Sciatic nerve (tissue), 2 donors: Measurements from ENCODE around the gene DAB2IP. TPM values are rescaled to one million over a fixed set of nuclear protein-coding genes. Genes with fewer than 3 reads are reported as not detected.

Experiments used
- ATAC-seq: fragments of 200-7000 bp; cut with Tn5 transposase; one replicate; pipeline ENCODE4 v1.9.1; 2020; ENCODE audit warnings: mild to moderate bottlenecking, moderate library complexity
- DNase-seq: peaks from one replicate; pipeline ENCODE4 v3.0.0-alpha.2; 2020; ENCODE audit warnings: low spot score
- intact Hi-C: fragments of 100-400 bp; cut with DNase I; formaldehyde crosslinking; loops from one replicate; pipeline ENCODE4 v1.14.2; 2022
- total RNA-seq: library from RNA; stranded (reverse); fragmentation: NEBNext Ultra II Directional; extraction: Animal tissue kit (Norgen Biotek cat#: 25700); gene quantifications from one replicate; pipeline ENCODE4 v1.2.1, GENCODE V29; 2021
- donor health status: DM: no; HTN: no; CAD: no.
- donor health status: DM: no; HTN: no; CAD: no.

DAB2IP gene
- total RNA-seq, 1 donor from 2014 or later = 70.7 TPM

GRCh38 chr9:121655231-121655755 is 3.9 kb downstream of the DAB2IP start:
- ATAC-seq (no peak), DNase-seq (no peak)
- intact Hi-C loops = loop anchor here (5.0 kb wide), 1 partner anchor 493 kb away; no protein-coding TSS in a partner anchor

- no peak for ATAC-seq
- intact Hi-C loops = loop anchor here (5.0 kb wide), 1 partner anchor 495 kb away; no protein-coding TSS in a partner anchor
- DNase-seq = no peak
Observed at GRCh38 chr9:121656941-121657470, 5.6 kb downstream of the DAB2IP start.

GRCh38 chr9:121658166-121658565 is 6.7 kb downstream of the DAB2IP start:
- no peak for DNase-seq
- intact Hi-C loops = loop anchor here (5.0 kb wide), 1 partner anchor 496 kb away; no protein-coding TSS in a partner anchor
- ATAC-seq = no peak

GRCh38 chr9:121658591-121658990 is 7.2 kb downstream of the DAB2IP start:
- ATAC-seq (no peak), DNase-seq (no peak)
- intact Hi-C loops = loop anchor here (5.0 kb wide), 1 partner anchor 496 kb away; no protein-coding TSS in a partner anchor

- intact Hi-C loops = no loop called here
- ATAC-seq = no peak
- DNase-seq = no peak
Observed at GRCh38 chr9:121660367-121660766, 8.9 kb downstream of the DAB2IP start.

GRCh38 chr9:121660876-121661275 is 9.4 kb downstream of the DAB2IP start:
- ATAC-seq (no peak), DNase-seq (no peak)
- intact Hi-C loops = no loop called here

- intact Hi-C loops = no loop called here
- ATAC-seq (no peak), DNase-seq (no peak)
Observed at GRCh38 chr9:121661328-121661727, 9.9 kb downstream of the DAB2IP start.

GRCh38 chr9:121662359-121662758 is 10.9 kb downstream of the DAB2IP start:
- DNase-seq (no peak), ATAC-seq (no peak)
- intact Hi-C loops = no loop called here

GRCh38 chr9:121662891-121663580 is 11.6 kb downstream of the DAB2IP start:
- DNase-seq (no peak), ATAC-seq (no peak)
- intact Hi-C loops = no loop called here

- intact Hi-C loops = no loop called here
- ATAC-seq (no peak), DNase-seq (no peak)
Observed at GRCh38 chr9:121663591-121663990, 12.2 kb downstream of the DAB2IP start.

GRCh38 chr9:121666294-121666693 is 14.9 kb downstream of the DAB2IP start:
- DNase-seq (no peak), ATAC-seq (no peak)
- intact Hi-C loops = no loop called here

GRCh38 chr9:121667214-121667613 is 15.8 kb downstream of the DAB2IP start:
- no peak for ATAC-seq
- DNase-seq = no peak
- intact Hi-C loops = no loop called here

- no peak for ATAC-seq
- intact Hi-C loops = no loop called here
Observed at GRCh38 chr9:121667890-121668289, 16.5 kb downstream of the DAB2IP start.

GRCh38 chr9:121670431-121670830 is 19.0 kb downstream of the DAB2IP start:
- ATAC-seq (peak; percentile 44), DNase-seq (no peak)
- intact Hi-C loops = no loop called here

More at GRCh38 chr9:121667890-121668289, 16.5 kb downstream of the DAB2IP start:
- no peak for DNase-seq

- intact Hi-C loops = no loop called here
- ATAC-seq (peak; percentile 85), DNase-seq (no peak)
Observed at GRCh38 chr9:121671612-121672155, 20.2 kb downstream of the DAB2IP start.

GRCh38 chr9:121672213-121672612 is 20.8 kb downstream of the DAB2IP start:
- no peak for DNase-seq
- intact Hi-C loops = no loop called here
- peak; percentile 4 for ATAC-seq

- intact Hi-C loops = no loop called here
- no peak for ATAC-seq
- no peak for DNase-seq
Observed at GRCh38 chr9:121672986-121673385, 21.6 kb downstream of the DAB2IP start.

GRCh38 chr9:121673576-121673975 is 22.1 kb downstream of the DAB2IP start:
- intact Hi-C loops = no loop called here
- ATAC-seq (no peak), DNase-seq (no peak)

GRCh38 chr9:121674017-121674416 is 22.6 kb downstream of the DAB2IP start:
- intact Hi-C loops = no loop called here
- ATAC-seq (no peak), DNase-seq (no peak)

- DNase-seq = no peak
- intact Hi-C loops = no loop called here
- no peak for ATAC-seq
Observed at GRCh38 chr9:121674952-121675351, 23.5 kb downstream of the DAB2IP start.
